Measurements from ENCODE around the gene WRAP73.
"Not testable (repeated sequence)": the region's sequence is repeated elsewhere in the genome, so short reads cannot be mapped to it uniquely, and the experiment has no call there.

Gene WRAP73

GRCh38 chr1:3629561-3630160, 20.2 kb downstream of the WRAP73 start:
- no peak for DNase-seq

- no peak for DNase-seq
These were observed 21.5 kb downstream of the WRAP73 start for GRCh38 chr1:3628445-3628844.

GRCh38 chr1:3627515-3628253, 22.2 kb downstream of the WRAP73 start:
- no peak for DNase-seq

GRCh38 chr1:3626025-3626424, 23.9 kb downstream of the WRAP73 start:
- no peak for DNase-seq

- peak in 1 of 2 experiments; percentile 24 for DNase-seq
These were observed 24.6 kb downstream of the WRAP73 start for GRCh38 chr1:3625151-3625907.

GRCh38 chr1:3624200-3625136, 25.4 kb downstream of the WRAP73 start, which contains the start of gene TPRG1L:
Gene TPRG1L (plus strand): TSS chr1:3625015. CDS start chr1:3625073, 58 bp downstream.
- DNase-seq: peak; percentile 77 to 92

- peak in 1 of 2 experiments; percentile 10 for DNase-seq
These were observed 26.3 kb downstream of the WRAP73 start for GRCh38 chr1:3623441-3624199.

GRCh38 chr1:3622102-3622501, 27.8 kb downstream of the WRAP73 start:
- not testable (repeated sequence) for DNase-seq

GRCh38 chr1:3621151-3621671, 28.7 kb downstream of the WRAP73 start:
- peak in 1 of 2 experiments; percentile 29 for DNase-seq

GRCh38 chr1:3620708-3621107, 29.2 kb downstream of the WRAP73 start:
- DNase-seq: no peak

GRCh38 chr1:3618881-3619671, 30.8 kb downstream of the WRAP73 start:
- peak; percentile 34 to 69 for DNase-seq

- no peak for DNase-seq
These were observed 31.4 kb downstream of the WRAP73 start for GRCh38 chr1:3618531-3618880.

GRCh38 chr1:3617806-3618345, 32.0 kb downstream of the WRAP73 start:
- no peak for DNase-seq

GRCh38 chr1:3616861-3617260, 33.0 kb downstream of the WRAP73 start:
- no peak for DNase-seq

- DNase-seq: peak; percentile 22 to 23
These were observed 34.9 kb downstream of the WRAP73 start for GRCh38 chr1:3614755-3615742.

- no peak for DNase-seq
These were observed 37.8 kb downstream of the WRAP73 start for GRCh38 chr1:3612123-3612522.

- DNase-seq: peak; percentile 44 to 49
These were observed 38.5 kb downstream of the WRAP73 start, which contains the start of gene MEGF6 for GRCh38 chr1:3611170-3612019. Gene MEGF6 (minus strand): TSS chr1:3611508. CDS start chr1:3611268, 240 bp downstream.
